Stomach (tissue), 4 donors: ENCODE results near the gene DRG2.

Experiments used
- CTCF ChIP-seq, 7 experiments: fragments of 450-650 bp in 4 of 7; fragments of 200-600 bp in 3 of 7; sonication (generic) in 3 of 7; IDR thresholded peaks; one replicate each; pipeline ENCODE4 v1.5.1; 2016 to 2019; ENCODE audit warnings: antibody characterized with exemption in 7 of 7, control low read depth in 2 of 7, mild to moderate bottlenecking in 1 of 7
- POLR2A ChIP-seq, 4 donors: fragments of 450-650 bp; IDR thresholded peaks; one replicate each; pipeline ENCODE4 v1.6.1; 2016; ENCODE audit warnings: antibody characterized with exemption in 4 of 4, control low read depth in 2 of 4, mild to moderate bottlenecking in 1 of 4, moderate library complexity in 1 of 4
- POLR2AphosphoS5 ChIP-seq, 3 donors: sonication (generic); formaldehyde crosslinking; IDR thresholded peaks; one replicate each; pipeline ENCODE4 v1.6.1; 2016; ENCODE audit warnings: antibody characterized with exemption in 3 of 3

GRCh38 chr17:18155179-18155578 lies 67.4 kb downstream of the DRG2 start:
- TF ChIP-seq CTCF (IDR thresholded peaks at IDR 0.05) (no peak), POLR2A (IDR thresholded peaks at IDR 0.05) (no peak), POLR2AphosphoS5 (IDR thresholded peaks at IDR 0.05) (no peak)
